Measurements from ENCODE around the gene MYCBP2. TPM values are rescaled to one million over a fixed set of nuclear protein-coding genes. Genes with fewer than 3 reads are reported as not detected.

Gene MYCBP2
- total RNA-seq, 1 donor from 2014 or later, result 86.5 TPM

GRCh38 chr13:77105051-77105450 is 221.8 kb downstream of the MYCBP2 start:
- no peak for DNase-seq (ENCODE audit: low read depth)

- DNase-seq (ENCODE audit: low read depth), result peak; percentile 64
Observed at GRCh38 chr13:77099415-77099814, 227.5 kb downstream of the MYCBP2 start.

- DNase-seq (ENCODE audit: low read depth), result no peak
Observed at GRCh38 chr13:77095288-77095687, 231.6 kb downstream of the MYCBP2 start.

GRCh38 chr13:77094773-77095172 is 232.1 kb downstream of the MYCBP2 start:
- no peak for DNase-seq (ENCODE audit: low read depth)

GRCh38 chr13:77093735-77094134 is 233.2 kb downstream of the MYCBP2 start:
- no peak for DNase-seq (ENCODE audit: low read depth)

GRCh38 chr13:77084755-77085154 is 242.1 kb downstream of the MYCBP2 start:
- no peak for DNase-seq (ENCODE audit: low read depth)

- no peak for DNase-seq (ENCODE audit: low read depth)
Observed at GRCh38 chr13:77079902-77080413, 246.9 kb downstream of the MYCBP2 start.

- DNase-seq (ENCODE audit: low read depth), result no peak
Observed at GRCh38 chr13:77067519-77067918, 259.4 kb downstream of the MYCBP2 start.

GRCh38 chr13:77065461-77066147 is 261.3 kb downstream of the MYCBP2 start:
- no peak for DNase-seq (ENCODE audit: low read depth)

GRCh38 chr13:77062097-77062496 is 264.8 kb downstream of the MYCBP2 start:
- DNase-seq (ENCODE audit: low read depth), result no peak

- no peak for DNase-seq (ENCODE audit: low read depth)
Observed at GRCh38 chr13:77061362-77061761, 265.5 kb downstream of the MYCBP2 start.

GRCh38 chr13:77056886-77057285 is 270.0 kb downstream of the MYCBP2 start:
- no peak for DNase-seq (ENCODE audit: low read depth)

GRCh38 chr13:77056382-77056781 is 270.5 kb downstream of the MYCBP2 start:
- peak; percentile 90 for DNase-seq (ENCODE audit: low read depth)

GRCh38 chr13:77055158-77055557 is 271.7 kb downstream of the MYCBP2 start:
- DNase-seq (ENCODE audit: low read depth), result peak; percentile 6

- DNase-seq (ENCODE audit: low read depth), result no peak
Observed at GRCh38 chr13:77053192-77053591, 273.7 kb downstream of the MYCBP2 start.

GRCh38 chr13:77048681-77049080 is 278.2 kb downstream of the MYCBP2 start:
- DNase-seq (ENCODE audit: low read depth), result no peak

- DNase-seq (ENCODE audit: low read depth), result no peak
Observed at GRCh38 chr13:77047649-77048343, 279.1 kb downstream of the MYCBP2 start.

- DNase-seq (ENCODE audit: low read depth), result no peak
Observed at GRCh38 chr13:77042566-77043177, 284.2 kb downstream of the MYCBP2 start.

- DNase-seq (ENCODE audit: low read depth), result no peak
Observed at GRCh38 chr13:77040835-77041234, 286.1 kb downstream of the MYCBP2 start.

- DNase-seq (ENCODE audit: low read depth), result no peak
Observed at GRCh38 chr13:77040076-77040475, 286.8 kb downstream of the MYCBP2 start.

GRCh38 chr13:77038907-77039480 is 287.9 kb downstream of the MYCBP2 start:
- no peak for DNase-seq (ENCODE audit: low read depth)

- no peak for DNase-seq (ENCODE audit: low read depth)
Observed at GRCh38 chr13:77036279-77036678, 290.6 kb downstream of the MYCBP2 start.

Measured in renal cortical epithelial cell (primary cell).